ENCODE data around the gene FOLH1. TPM values are rescaled to one million over a fixed set of nuclear protein-coding genes. Genes with fewer than 3 reads are reported as not detected.
"Not testable (repeated sequence)": the region's sequence is repeated elsewhere in the genome, so short reads cannot be mapped to it uniquely, and the experiment has no call there.

FOLH1 gene
- total RNA-seq, 1 experiment from 2014 or later = not detected

DNA sequence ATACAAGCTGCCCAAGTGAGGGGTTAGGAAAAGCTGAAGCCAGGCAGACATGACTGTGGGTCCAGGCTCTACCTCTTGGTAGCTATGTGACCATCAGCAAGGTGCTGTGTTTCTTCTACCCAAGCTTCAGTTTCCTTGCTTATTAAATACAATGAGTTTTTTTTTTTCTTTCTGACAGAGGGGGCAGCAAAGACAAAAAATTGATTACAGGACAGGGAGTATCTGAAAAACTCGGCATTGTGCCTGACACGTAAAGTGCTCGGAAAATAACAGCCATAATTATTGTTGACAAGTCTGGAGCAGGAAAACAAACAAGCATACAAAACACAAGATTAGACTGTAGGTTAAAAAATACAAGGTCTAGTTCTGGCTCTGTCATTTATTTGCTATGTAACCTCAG lies 23.3 kb upstream of the FOLH1 start:
- ATAC-seq; H3K79me2 ChIP-seq (ENCODE audit: insufficient read depth, low read length); H3K9me2 ChIP-seq (ENCODE audit: insufficient read depth); H3K27ac ChIP-seq (ENCODE audit: low read depth, low read length); H4K20me1 ChIP-seq (ENCODE audit: insufficient read depth); RAD21 ChIA-PET (ENCODE audit: low non-redundant PET in 1 of 2, low total read pairs in 2 of 2, uncharacterized antibody in 2 of 2, unreplicated experiment in 2 of 2); H3K27me3 ChIP-seq (ENCODE audit: insufficient read depth, low read length); H3K4me2 ChIP-seq (ENCODE audit: low read length); H3K4me1 ChIP-seq (ENCODE audit: control insufficient read depth in 1 of 2, insufficient read depth in 2 of 2, low read length in 2 of 2); CTCF ChIA-PET; DNase-seq (ENCODE audit: low read depth, low spot score); H3K9ac ChIP-seq (ENCODE audit: low read length); BruUV-seq (replicated peaks); H3K4me3 ChIP-seq (replicated peaks in 1 of 2; ENCODE audit: low read depth in 1 of 2, low read length in 2 of 2); intact Hi-C loops (cut with micrococcal nuclease); H3K9me3 ChIP-seq (ENCODE audit: control insufficient read depth in 1 of 2, insufficient read depth in 1 of 2, low read depth in 1 of 2, low read length in 2 of 2); H3K36me3 ChIP-seq (ENCODE audit: control insufficient read depth in 1 of 2, insufficient read depth in 2 of 2, low read length in 2 of 2); POLR2A ChIA-PET; H2AFZ ChIP-seq (ENCODE audit: low read depth, low read length, poor library complexity, severe bottlenecking): not testable (repeated sequence)

DNA sequence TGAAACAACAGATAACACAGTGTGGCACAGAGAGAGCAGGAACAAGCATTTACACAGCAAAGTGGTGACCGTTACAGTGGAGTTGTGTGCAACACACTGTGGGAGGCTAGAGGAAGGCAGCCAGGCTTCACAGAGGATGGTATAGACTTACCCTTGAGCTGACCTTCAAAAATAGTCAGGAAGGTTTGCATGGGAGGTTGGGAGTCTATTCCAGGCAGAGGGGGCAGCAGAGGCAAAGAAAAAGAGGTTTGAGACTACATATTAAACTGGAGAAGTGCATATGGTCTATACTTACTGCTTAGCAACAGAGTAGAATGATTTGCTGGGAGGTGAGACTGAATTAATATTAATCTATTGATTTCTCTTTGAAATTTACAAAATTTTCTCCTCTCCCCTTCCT lies 22.1 kb upstream of the FOLH1 start:
- H3K27ac ChIP-seq (ENCODE audit: low read depth, low read length); ATAC-seq; DNase-seq (ENCODE audit: low read depth, low spot score); H3K27me3 ChIP-seq (ENCODE audit: insufficient read depth, low read length); H4K20me1 ChIP-seq (ENCODE audit: insufficient read depth); intact Hi-C loops (cut with micrococcal nuclease); H2AFZ ChIP-seq (ENCODE audit: low read depth, low read length, poor library complexity, severe bottlenecking); H3K9me3 ChIP-seq (ENCODE audit: control insufficient read depth in 1 of 2, insufficient read depth in 1 of 2, low read depth in 1 of 2, low read length in 2 of 2); POLR2A ChIA-PET; H3K4me3 ChIP-seq (replicated peaks in 1 of 2; ENCODE audit: low read depth in 1 of 2, low read length in 2 of 2); BruUV-seq (replicated peaks); CTCF ChIA-PET; RAD21 ChIA-PET (ENCODE audit: low non-redundant PET in 1 of 2, low total read pairs in 2 of 2, uncharacterized antibody in 2 of 2, unreplicated experiment in 2 of 2); H3K9me2 ChIP-seq (ENCODE audit: insufficient read depth); H3K36me3 ChIP-seq (ENCODE audit: control insufficient read depth in 1 of 2, insufficient read depth in 2 of 2, low read length in 2 of 2); H3K4me1 ChIP-seq (ENCODE audit: control insufficient read depth in 1 of 2, insufficient read depth in 2 of 2, low read length in 2 of 2); H3K9ac ChIP-seq (ENCODE audit: low read length); H3K79me2 ChIP-seq (ENCODE audit: insufficient read depth, low read length); H3K4me2 ChIP-seq (ENCODE audit: low read length): not testable (repeated sequence)

DNA sequence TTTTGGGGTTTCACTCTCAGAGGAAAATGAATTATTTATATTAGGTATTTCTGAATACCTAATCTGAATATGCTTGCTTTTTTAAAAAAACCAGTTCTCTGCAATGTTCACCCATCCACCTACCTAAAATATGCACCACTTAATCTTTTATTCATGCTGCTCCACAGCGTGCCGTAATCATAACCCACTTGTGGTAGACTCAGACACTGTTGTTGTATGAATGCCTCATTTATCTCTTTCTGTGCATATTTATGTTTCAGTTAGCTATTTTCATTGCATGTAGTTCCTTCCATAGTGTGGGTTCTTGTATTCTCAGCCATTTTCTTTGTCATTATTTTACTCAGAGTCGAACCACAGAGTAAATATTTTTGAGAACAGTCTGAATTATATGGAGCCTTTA lies 21.6 kb upstream of the FOLH1 start:
- H3K9me2 ChIP-seq (ENCODE audit: insufficient read depth); H3K36me3 ChIP-seq (ENCODE audit: control insufficient read depth in 1 of 2, insufficient read depth in 2 of 2, low read length in 2 of 2); POLR2A ChIA-PET; H3K4me2 ChIP-seq (ENCODE audit: low read length); BruUV-seq (replicated peaks); H3K27me3 ChIP-seq (ENCODE audit: insufficient read depth, low read length); H3K4me3 ChIP-seq (replicated peaks in 1 of 2; ENCODE audit: low read depth in 1 of 2, low read length in 2 of 2); H4K20me1 ChIP-seq (ENCODE audit: insufficient read depth); H3K9ac ChIP-seq (ENCODE audit: low read length); H2AFZ ChIP-seq (ENCODE audit: low read depth, low read length, poor library complexity, severe bottlenecking); H3K9me3 ChIP-seq (ENCODE audit: control insufficient read depth in 1 of 2, insufficient read depth in 1 of 2, low read depth in 1 of 2, low read length in 2 of 2); H3K27ac ChIP-seq (ENCODE audit: low read depth, low read length); ATAC-seq; H3K4me1 ChIP-seq (ENCODE audit: control insufficient read depth in 1 of 2, insufficient read depth in 2 of 2, low read length in 2 of 2); CTCF ChIA-PET; H3K79me2 ChIP-seq (ENCODE audit: insufficient read depth, low read length); intact Hi-C loops (cut with micrococcal nuclease); RAD21 ChIA-PET (ENCODE audit: low non-redundant PET in 1 of 2, low total read pairs in 2 of 2, uncharacterized antibody in 2 of 2, unreplicated experiment in 2 of 2); DNase-seq (ENCODE audit: low read depth, low spot score): not testable (repeated sequence)

DNA sequence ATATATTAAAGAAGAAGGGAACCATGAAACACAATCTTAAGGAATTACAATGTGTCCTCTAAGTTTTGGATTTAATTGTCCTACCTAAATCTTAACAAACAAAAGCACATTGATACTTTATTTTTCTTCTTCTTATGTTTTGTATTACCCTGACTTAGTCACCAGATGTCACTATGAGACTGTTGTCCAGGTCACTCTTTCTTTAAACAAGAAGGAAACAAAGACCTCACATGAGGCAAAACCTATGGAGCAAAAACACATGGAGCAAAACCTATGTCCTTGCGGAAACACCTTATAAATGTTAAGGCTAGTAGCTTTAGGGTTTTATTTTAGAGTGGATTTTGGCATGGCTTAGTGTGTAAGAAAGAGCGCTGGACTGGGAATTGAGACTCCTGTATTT lies 20.7 kb upstream of the FOLH1 start:
- H2AFZ ChIP-seq (ENCODE audit: low read depth, low read length, poor library complexity, severe bottlenecking); H4K20me1 ChIP-seq (ENCODE audit: insufficient read depth); H3K4me1 ChIP-seq (ENCODE audit: control insufficient read depth in 1 of 2, insufficient read depth in 2 of 2, low read length in 2 of 2); RAD21 ChIA-PET (ENCODE audit: low non-redundant PET in 1 of 2, low total read pairs in 2 of 2, uncharacterized antibody in 2 of 2, unreplicated experiment in 2 of 2); DNase-seq (ENCODE audit: low read depth, low spot score); H3K79me2 ChIP-seq (ENCODE audit: insufficient read depth, low read length); H3K9ac ChIP-seq (ENCODE audit: low read length); H3K27me3 ChIP-seq (ENCODE audit: insufficient read depth, low read length); H3K4me2 ChIP-seq (ENCODE audit: low read length); H3K9me2 ChIP-seq (ENCODE audit: insufficient read depth); intact Hi-C loops (cut with micrococcal nuclease); CTCF ChIA-PET; POLR2A ChIA-PET; H3K4me3 ChIP-seq (replicated peaks in 1 of 2; ENCODE audit: low read depth in 1 of 2, low read length in 2 of 2); ATAC-seq; BruUV-seq (replicated peaks); H3K27ac ChIP-seq (ENCODE audit: low read depth, low read length); H3K36me3 ChIP-seq (ENCODE audit: control insufficient read depth in 1 of 2, insufficient read depth in 2 of 2, low read length in 2 of 2); H3K9me3 ChIP-seq (ENCODE audit: control insufficient read depth in 1 of 2, insufficient read depth in 1 of 2, low read depth in 1 of 2, low read length in 2 of 2): not testable (repeated sequence)

DNA sequence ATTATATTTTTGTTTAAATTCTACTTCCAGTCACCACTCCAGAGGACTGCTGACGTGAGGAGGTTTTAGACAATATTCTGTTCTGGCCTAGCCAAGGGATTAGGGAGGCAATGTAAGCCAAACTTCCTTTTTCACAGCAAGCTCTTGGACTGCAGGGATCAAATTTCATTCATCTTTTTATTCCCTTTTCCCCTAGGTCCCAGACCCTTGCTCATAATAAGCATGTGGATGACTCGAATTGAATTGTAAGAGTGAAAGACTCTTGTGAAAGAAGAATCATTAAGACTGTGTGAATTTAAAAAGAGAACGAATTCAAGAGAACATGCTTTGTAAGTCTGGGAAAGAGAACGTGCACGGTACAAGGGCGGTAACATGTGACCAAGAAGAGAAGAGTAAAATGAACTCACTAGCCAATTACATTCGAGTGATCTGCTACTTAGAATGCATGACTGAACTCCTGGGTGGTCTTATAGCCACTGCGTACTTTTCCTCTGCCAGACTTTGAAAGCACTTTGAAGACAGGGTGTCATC lies 16.9 kb upstream of the FOLH1 start:
- RAD21 ChIA-PET (ENCODE audit: low non-redundant PET in 1 of 2, low total read pairs in 2 of 2, uncharacterized antibody in 2 of 2, unreplicated experiment in 2 of 2); H2AFZ ChIP-seq (ENCODE audit: low read depth, low read length, poor library complexity, severe bottlenecking); H4K20me1 ChIP-seq (ENCODE audit: insufficient read depth); H3K4me1 ChIP-seq (ENCODE audit: control insufficient read depth in 1 of 2, insufficient read depth in 2 of 2, low read length in 2 of 2); H3K27ac ChIP-seq (ENCODE audit: low read depth, low read length); DNase-seq (ENCODE audit: low read depth, low spot score); H3K4me3 ChIP-seq (replicated peaks in 1 of 2; ENCODE audit: low read depth in 1 of 2, low read length in 2 of 2); H3K27me3 ChIP-seq (ENCODE audit: insufficient read depth, low read length); POLR2A ChIA-PET; H3K79me2 ChIP-seq (ENCODE audit: insufficient read depth, low read length); H3K9me2 ChIP-seq (ENCODE audit: insufficient read depth); BruUV-seq (replicated peaks); CTCF ChIA-PET; H3K4me2 ChIP-seq (ENCODE audit: low read length); H3K9me3 ChIP-seq (ENCODE audit: control insufficient read depth in 1 of 2, insufficient read depth in 1 of 2, low read depth in 1 of 2, low read length in 2 of 2); H3K9ac ChIP-seq (ENCODE audit: low read length); H3K36me3 ChIP-seq (ENCODE audit: control insufficient read depth in 1 of 2, insufficient read depth in 2 of 2, low read length in 2 of 2); ATAC-seq; intact Hi-C loops (cut with micrococcal nuclease): not testable (repeated sequence)

Data from HCT116 (cell line).